ENCODE results near the gene EMC9. TPM values are rescaled to one million over a fixed set of nuclear protein-coding genes. Genes with fewer than 3 reads are reported as not detected.

EMC9 gene
- total and polyA plus RNA-seq, 2 of the 8 experiments (the other 6 are each of a cell fraction or from before 2014, with no cell fraction given), result 38.4 to 47.2 TPM

- no peak overlapping the region for H3K4ac ChIP-seq (replicated peaks; ENCODE audit: insufficient read length, low read depth, low read length)
- FAIRE-seq, result no peak
- peaks cover 0 to 13% of the 10 kb centered on the region in 2 experiments for H4K20me1 ChIP-seq (replicated peaks in 1 of 2; ENCODE audit: control insufficient read depth in 1 of 2, insufficient read depth in 2 of 2, low read length in 2 of 2)
- 89% methylated on average over 10 of the region's 10 CpGs; no CpG with 5 or more reads in 1 of the 2 experiments for WGBS, 2 experiments (ENCODE audit: extremely low coverage in 1 of 2, insufficient coverage in 1 of 2, insufficient read length in 1 of 2, insufficient replicate concordance in 2 of 2, low coverage in 1 of 2, low lambda C conversion rate in 2 of 2, missing lambda C conversion rate in 1 of 2)
- no peak overlapping the region for H3K56ac ChIP-seq (replicated peaks; ENCODE audit: insufficient read length, low read depth, low read length)
- H3K79me1 ChIP-seq (ENCODE audit: low read depth, low read length), result peaks cover 12% of the 10 kb centered on the region
- H2BK15ac ChIP-seq (ENCODE audit: low read length), result no peak overlapping the region
- H3K9me3 ChIP-seq (ENCODE audit: insufficient read depth in 2 of 2, low read depth in 1 of 2, low read length in 1 of 2), result no peaks in the 10 kb centered on the region
- no peak overlapping the region for H2BK5ac ChIP-seq (ENCODE audit: low read depth, low read length)
- H2BK20ac ChIP-seq (ENCODE audit: low read length), result no peak overlapping the region
- no peak overlapping the region for H3K23ac ChIP-seq (ENCODE audit: insufficient read length)
- no peak for DNase-seq (ENCODE audit: low read depth in 1 of 2, low spot score in 2 of 2)
- peaks cover 0 to 13% (median 7%) of the 10 kb centered on the region in 4 experiments; a peak in 6 of 7 replicates for H3K4me1 ChIP-seq (replicated peaks in 1 of 4; ENCODE audit: control insufficient read depth in 3 of 4, insufficient read depth in 4 of 4, low read length in 3 of 4)
- H3K36me3 ChIP-seq (ENCODE audit: control insufficient read depth in 2 of 4, insufficient read depth in 4 of 4, low read length in 3 of 4), result peaks cover 12 to 23% (median 21%) of the 10 kb centered on the region in 4 experiments; a peak in 7 of 8 replicates
- no peak overlapping the region for H3K4me3 ChIP-seq (ENCODE audit: extremely low read depth in 1 of 4, insufficient read depth in 2 of 4, low read depth in 3 of 4, low read length in 4 of 4)
- H3K27ac ChIP-seq (ENCODE audit: low read depth, low read length), result no peak overlapping the region
- no peak overlapping the region for H4K5ac ChIP-seq (ENCODE audit: insufficient read length, low read depth, low read length)
- H2BK12ac ChIP-seq (ENCODE audit: low read depth, low read length), result no peak overlapping the region
- peaks cover 5% of the 10 kb centered on the region for H3K23me2 ChIP-seq (ENCODE audit: low read depth, low read length)
- no peak overlapping the region for H3K14ac ChIP-seq (ENCODE audit: insufficient read length)
- no peak overlapping the region for H3K9ac ChIP-seq (replicated peaks in 1 of 4; ENCODE audit: extremely low read depth in 1 of 4, low read depth in 3 of 4, low read length in 3 of 4)
- CTCF ChIA-PET (ENCODE audit: partially characterized antibody), result no interaction called here
- H2AFZ ChIP-seq (ENCODE audit: low read length), result no peak overlapping the region
- POLR2A ChIA-PET (ENCODE audit: partially characterized antibody), result interaction anchor here (1.1 to 7.9 kb wide), 3 partner anchors 15 to 57 kb away, joined by 3 to 158 read pairs (median 5); partner anchors contain the start of gene REC8
- H3K79me2 ChIP-seq (ENCODE audit: control insufficient read depth in 1 of 2, insufficient read depth in 2 of 2, low read length in 2 of 2), result peaks cover 0 to 13% of the 10 kb centered on the region in 2 experiments; a peak in 2 of 4 replicates
- H4K8ac ChIP-seq (ENCODE audit: extremely low read depth, insufficient read depth, low read length), result no peak overlapping the region; the same call in 1 of the 2 replicates
- H2BK120ac ChIP-seq (replicated peaks; ENCODE audit: low read depth, low read length), result no peak overlapping the region
- H3K27me3 ChIP-seq (replicated peaks in 1 of 4; ENCODE audit: control insufficient read depth in 3 of 4, extremely low read depth in 1 of 4, insufficient read depth in 3 of 4, low read length in 3 of 4), result no peaks in the 10 kb centered on the region
- H3K4me2 ChIP-seq (ENCODE audit: insufficient read depth in 1 of 2, low read depth in 2 of 2, low read length in 2 of 2), result no peak overlapping the region
- H2AK5ac ChIP-seq (ENCODE audit: low read depth, low read length), result no peak overlapping the region
- no peak overlapping the region for H4K91ac ChIP-seq (replicated peaks; ENCODE audit: insufficient read length, low read length)
- no peak overlapping the region for H3K18ac ChIP-seq (ENCODE audit: extremely low read depth, low read length)
- TF ChIP-seq HDAC6 (IDR thresholded peaks at IDR 0.05; ENCODE audit: low read depth, low read length) (no peak), SAP30 (IDR thresholded peaks at IDR 0.05; ENCODE audit: insufficient read depth, insufficient replicate concordance, low read length) (no peak), TEAD4 (IDR thresholded peaks at IDR 0.05; ENCODE audit: low read depth, low read length) (no peak), CHD2 (IDR thresholded peaks at IDR 0.05; ENCODE audit: low read length) (no peak), EZH2 (IDR thresholded peaks at IDR 0.05; ENCODE audit: low read depth, low read length, severe bottlenecking) (no peak), POLR2A (IDR thresholded peaks at IDR 0.05; ENCODE audit: control extremely low read depth in 1 of 2, low read depth in 2 of 2, low read length in 2 of 2) (no peak), RAD21 (IDR thresholded peaks at IDR 0.05 in 1 of 2, conservative IDR thresholded peaks at IDR 0.05 in 1 of 2; ENCODE audit: low read depth in 2 of 2, low read length in 2 of 2) (no peak), RFX5 (IDR thresholded peaks at IDR 0.05; ENCODE audit: borderline replicate concordance, low read depth, low read length) (no peak), SRF (IDR thresholded peaks at IDR 0.05; ENCODE audit: low read depth, low read length) (no peak), CREB1 (IDR thresholded peaks at IDR 0.05) (no peak), E2F6 (IDR thresholded peaks at IDR 0.05) (no peak), HDAC2 (IDR thresholded peaks at IDR 0.05; ENCODE audit: borderline replicate concordance in 1 of 2, low read depth in 2 of 2, low read length in 2 of 2) (no peak), KDM4A (IDR thresholded peaks at IDR 0.05; ENCODE audit: low read depth, low read length, severe bottlenecking) (no peak)
These were observed 49.0 kb upstream of the EMC9 start for GRCh38 chr14:24190416-24190815.

Data from H1 (cell line).